Retinal pigment epithelial cell (primary cell): ENCODE data around the gene KRT72.

ENCODE experiments used
- DNase-seq: peaks from one replicate; pipeline ENCODE4 v3.0.0-alpha.2; 2010; ENCODE audit warnings: low read depth
- H3K4me3 ChIP-seq: 2 replicates; pipeline ENCODE4 v1.5.1; 2011; ENCODE audit warnings: mild to moderate bottlenecking, low read length, control low read depth, moderate library complexity
- TF ChIP-seq, protein P1 (sequence below): conservative IDR thresholded peaks from 2 replicates; pipeline ENCODE4 v1.5.1; 2011; ENCODE audit warnings: low read depth, low read length, control low read depth, inconsistent platforms

The KRT72 gene

DNA sequence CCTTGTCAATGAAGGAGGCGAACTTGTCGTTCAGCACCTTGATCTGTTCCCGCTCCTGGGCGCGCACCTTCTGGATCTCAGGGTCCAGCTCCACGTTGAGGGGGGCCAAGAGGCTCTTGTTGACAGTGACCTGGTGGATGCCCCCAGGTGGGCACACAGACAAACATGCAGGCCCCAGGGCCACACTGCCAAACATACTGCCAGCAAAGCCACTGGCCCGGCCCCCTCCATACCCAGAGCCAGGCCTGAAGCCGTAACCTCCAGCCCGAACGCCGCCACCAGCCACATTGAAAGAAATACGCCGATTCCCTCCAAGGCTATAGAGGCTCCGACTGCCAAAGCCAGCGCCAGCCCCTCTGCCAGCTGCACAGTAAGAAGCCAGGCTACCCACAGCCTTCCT lies 28.0 kb downstream of the KRT72 start:
- DNase-seq = no peak
- TF ChIP-seq, protein P1, sequence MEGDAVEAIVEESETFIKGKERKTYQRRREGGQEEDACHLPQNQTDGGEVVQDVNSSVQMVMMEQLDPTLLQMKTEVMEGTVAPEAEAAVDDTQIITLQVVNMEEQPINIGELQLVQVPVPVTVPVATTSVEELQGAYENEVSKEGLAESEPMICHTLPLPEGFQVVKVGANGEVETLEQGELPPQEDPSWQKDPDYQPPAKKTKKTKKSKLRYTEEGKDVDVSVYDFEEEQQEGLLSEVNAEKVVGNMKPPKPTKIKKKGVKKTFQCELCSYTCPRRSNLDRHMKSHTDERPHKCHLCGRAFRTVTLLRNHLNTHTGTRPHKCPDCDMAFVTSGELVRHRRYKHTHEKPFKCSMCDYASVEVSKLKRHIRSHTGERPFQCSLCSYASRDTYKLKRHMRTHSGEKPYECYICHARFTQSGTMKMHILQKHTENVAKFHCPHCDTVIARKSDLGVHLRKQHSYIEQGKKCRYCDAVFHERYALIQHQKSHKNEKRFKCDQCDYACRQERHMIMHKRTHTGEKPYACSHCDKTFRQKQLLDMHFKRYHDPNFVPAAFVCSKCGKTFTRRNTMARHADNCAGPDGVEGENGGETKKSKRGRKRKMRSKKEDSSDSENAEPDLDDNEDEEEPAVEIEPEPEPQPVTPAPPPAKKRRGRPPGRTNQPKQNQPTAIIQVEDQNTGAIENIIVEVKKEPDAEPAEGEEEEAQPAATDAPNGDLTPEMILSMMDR = no peak
- no peak overlapping the region for H3K4me3 ChIP-seq

DNA sequence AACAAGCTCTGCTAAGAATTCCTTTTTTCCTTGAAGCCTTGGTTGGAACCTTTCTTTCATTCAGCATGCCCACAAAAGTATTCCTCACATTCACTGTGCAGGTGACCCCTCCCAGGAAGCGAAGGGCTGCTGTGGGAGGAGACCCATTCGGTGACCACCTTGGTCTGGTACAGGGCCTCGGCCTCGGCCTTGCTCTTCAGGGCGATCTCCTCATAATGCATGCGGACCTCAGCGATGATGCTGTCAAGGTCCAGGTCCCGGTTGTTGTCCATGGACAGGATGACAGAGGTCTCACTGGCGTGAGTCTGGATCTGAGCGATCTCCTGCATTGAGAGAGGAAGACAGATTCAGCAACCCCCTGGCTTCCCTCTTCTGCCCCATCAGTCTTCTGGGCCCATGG lies 30.8 kb downstream of the KRT72 start:
- TF ChIP-seq, protein P1 = no peak
- H3K4me3 ChIP-seq = no peak overlapping the region
- no peak for DNase-seq

- H3K4me3 ChIP-seq = no peak overlapping the region
- no peak for DNase-seq
- TF ChIP-seq, protein P1 = no peak
These were observed 33.2 kb downstream of the KRT72 start for GRCh38 chr12:52568111-52568510.

GRCh38 chr12:52566847-52567291 lies 34.4 kb downstream of the KRT72 start:
- TF ChIP-seq, protein P1 = no peak
- DNase-seq = no peak
- H3K4me3 ChIP-seq = no peak overlapping the region

- TF ChIP-seq, protein P1 = no peak
- H3K4me3 ChIP-seq = no peak overlapping the region
- DNase-seq = no peak
These were observed 36.7 kb downstream of the KRT72 start for GRCh38 chr12:52564582-52564981.

- TF ChIP-seq, protein P1 = peak; percentile 44
- no peak for DNase-seq
- no peak overlapping the region for H3K4me3 ChIP-seq
These were observed 39.3 kb downstream of the KRT72 start for GRCh38 chr12:52561880-52562449.

DNA sequence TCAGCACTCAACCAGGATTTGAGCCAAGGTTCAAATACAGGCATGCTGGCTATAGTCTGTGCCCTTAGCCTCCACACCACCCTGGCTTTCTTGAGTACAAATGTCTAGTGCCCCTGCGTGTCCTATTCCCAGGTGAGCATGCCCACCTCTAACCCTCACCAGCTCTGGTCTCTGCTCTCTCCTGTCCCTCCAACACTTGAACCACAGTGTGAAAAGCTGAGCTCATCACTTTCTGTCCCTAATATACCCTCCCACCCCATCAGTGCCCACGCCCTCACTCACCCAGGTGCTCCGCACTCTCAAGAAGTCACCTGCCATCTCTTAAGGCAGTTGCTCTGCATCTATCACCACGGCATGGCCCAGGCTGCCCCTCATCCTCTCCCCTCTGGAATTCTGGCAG lies 41.3 kb downstream of the KRT72 start:
- TF ChIP-seq, protein P1 = no peak
- DNase-seq = no peak

More for the DNA sequence above, 41.3 kb downstream of the KRT72 start:
- no peak overlapping the region for H3K4me3 ChIP-seq
